Measurements from ENCODE around the gene CAPN11. TPM values are rescaled to one million over a fixed set of nuclear protein-coding genes. Genes with fewer than 3 reads are reported as not detected.

CAPN11 gene
- polyA plus RNA-seq, 4 donors: 0.14 to 0.38 (median 0.16) TPM; not detected in 1

- DNase-seq (ENCODE audit: low read depth in 4 of 4, low spot score in 2 of 4): no peak
Measured at GRCh38 chr6:44202332-44202971, 43.8 kb downstream of the CAPN11 start.

- no peak for DNase-seq (ENCODE audit: low read depth in 4 of 4, low spot score in 2 of 4)
Measured at GRCh38 chr6:44202972-44203750, 44.5 kb downstream of the CAPN11 start.

GRCh38 chr6:44203955-44204354 is 45.3 kb downstream of the CAPN11 start:
- no peak for DNase-seq (ENCODE audit: low read depth in 4 of 4, low spot score in 2 of 4)

- no peak for DNase-seq (ENCODE audit: low read depth in 4 of 4, low spot score in 2 of 4)
Measured at GRCh38 chr6:44207966-44208365, 49.3 kb downstream of the CAPN11 start.

GRCh38 chr6:44211284-44211683 is 52.7 kb downstream of the CAPN11 start:
- no peak for DNase-seq (ENCODE audit: low read depth in 4 of 4, low spot score in 2 of 4)

- DNase-seq (ENCODE audit: low read depth in 4 of 4, low spot score in 2 of 4): no peak
Measured at GRCh38 chr6:44214307-44214706, 55.7 kb downstream of the CAPN11 start.

GRCh38 chr6:44216677-44217331 is 58.2 kb downstream of the CAPN11 start, which contains the start of gene MYMX:
Gene MYMX (plus strand): TSS chr6:44216926. CDS start chr6:44217472, 546 bp downstream.
- no peak for DNase-seq (ENCODE audit: low read depth in 4 of 4, low spot score in 2 of 4)

- no peak for DNase-seq (ENCODE audit: low read depth in 4 of 4, low spot score in 2 of 4)
Measured at GRCh38 chr6:44217332-44218143, 58.9 kb downstream of the CAPN11 start.

- DNase-seq (ENCODE audit: low read depth in 4 of 4, low spot score in 2 of 4): peak in 2 of 4 donors; percentile 82 to 83
Measured at GRCh38 chr6:44219053-44219814, 60.6 kb downstream of the CAPN11 start.

- DNase-seq (ENCODE audit: low read depth in 4 of 4, low spot score in 2 of 4): no peak
Measured at GRCh38 chr6:44219815-44220784, 61.5 kb downstream of the CAPN11 start.

GRCh38 chr6:44220913-44221290 is 62.3 kb downstream of the CAPN11 start:
- DNase-seq (ENCODE audit: low read depth in 4 of 4, low spot score in 2 of 4): no peak

GRCh38 chr6:44221291-44221960 is 62.8 kb downstream of the CAPN11 start:
- no peak for DNase-seq (ENCODE audit: low read depth in 4 of 4, low spot score in 2 of 4)

GRCh38 chr6:44221961-44222335 is 63.3 kb downstream of the CAPN11 start:
- no peak for DNase-seq (ENCODE audit: low read depth in 4 of 4, low spot score in 2 of 4)

GRCh38 chr6:44222486-44223318 is 64.1 kb downstream of the CAPN11 start:
- no peak for DNase-seq (ENCODE audit: low read depth in 4 of 4, low spot score in 2 of 4)

GRCh38 chr6:44223319-44224028 is 64.9 kb downstream of the CAPN11 start, which contains the start of gene SLC29A1:
Gene SLC29A1 (plus strand): TSS chr6:44223595. CDS start chr6:44227314, 3,719 bp downstream.
- DNase-seq (ENCODE audit: low read depth in 4 of 4, low spot score in 2 of 4): no peak
